Measurements from ENCODE around the gene TM2D1. TPM values are rescaled to one million over a fixed set of nuclear protein-coding genes. Genes with fewer than 3 reads are reported as not detected.
"Not testable (repeated sequence)": the region's sequence is repeated elsewhere in the genome, so short reads cannot be mapped to it uniquely, and the experiment has no call there.

Gene TM2D1
- total and polyA plus RNA-seq, 2 donors: 54.0 to 104 TPM

DNA sequence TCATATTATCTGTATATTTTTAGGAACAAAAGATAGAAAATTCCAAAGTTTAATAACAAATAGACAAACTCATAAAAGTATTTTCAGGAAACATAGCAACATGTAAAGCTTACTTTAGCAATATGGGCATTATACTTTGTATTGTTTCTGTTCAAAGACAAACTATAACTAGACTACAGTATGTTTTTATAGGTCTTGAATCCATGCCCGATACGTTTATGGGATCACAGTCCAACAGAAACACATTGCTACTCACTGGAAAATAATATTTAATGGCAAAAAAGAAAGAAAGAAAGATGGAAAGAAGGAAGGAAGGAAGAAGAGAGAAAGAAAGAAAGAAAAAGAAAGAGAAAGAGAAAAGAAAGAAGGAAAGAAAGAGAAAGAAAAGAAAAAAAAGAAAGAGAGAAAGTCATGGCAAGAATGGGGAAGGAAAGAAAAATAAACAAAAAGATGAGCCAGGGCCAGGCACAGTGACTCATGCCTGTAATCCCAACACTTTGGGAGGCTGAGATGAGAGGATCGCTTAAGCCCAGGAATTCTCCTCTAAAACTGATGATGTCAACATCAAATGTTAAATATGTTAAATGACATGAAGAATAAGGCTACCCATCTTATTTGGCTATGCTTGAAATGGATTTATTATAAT is 32.7 kb downstream of the TM2D1 start:
- H3K27ac ChIP-seq (ENCODE audit: low read depth): no peak overlapping the region
- WGBS: 30% methylated on average over 3 of the region's 3 CpGs
- no peak for DNase-seq (ENCODE audit: extremely low spot score)
- no peak overlapping the region for H3K4me3 ChIP-seq (ENCODE audit: low read depth, low read length)
- peaks cover 2% of the 10 kb centered on the region for H3K36me3 ChIP-seq (ENCODE audit: insufficient read depth)
- no peaks in the 10 kb centered on the region for H3K4me1 ChIP-seq (ENCODE audit: insufficient read depth)

DNA sequence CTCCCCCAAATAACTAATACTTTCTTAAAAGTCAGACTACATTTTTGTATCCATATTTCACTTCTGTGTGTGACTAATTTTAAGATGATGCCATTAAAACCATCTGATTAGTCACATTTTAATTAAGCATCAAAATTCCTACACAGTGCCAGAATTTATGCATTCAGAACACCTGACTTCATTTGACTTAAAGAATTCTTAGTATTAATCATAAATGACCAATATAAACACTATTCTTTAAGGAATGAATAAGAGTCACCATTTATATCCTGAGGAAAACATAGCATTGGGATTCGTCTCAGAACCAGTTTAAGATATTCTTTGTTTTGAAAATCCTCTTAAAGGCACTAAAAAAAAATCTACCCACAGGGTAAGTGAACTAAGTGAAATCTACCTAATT is 37.0 kb downstream of the TM2D1 start:
- no peaks in the 10 kb centered on the region for H3K4me1 ChIP-seq (ENCODE audit: insufficient read depth)
- whole genome bisulfite sequencing: 85% methylated on average over 1 of the region's 1 CpG
- H3K36me3 ChIP-seq (ENCODE audit: insufficient read depth): peaks cover 5% of the 10 kb centered on the region
- H3K4me3 ChIP-seq (ENCODE audit: low read depth, low read length): no peak overlapping the region
- no peak overlapping the region for H3K27ac ChIP-seq (ENCODE audit: low read depth)
- no peak for DNase-seq (ENCODE audit: extremely low spot score)

DNA sequence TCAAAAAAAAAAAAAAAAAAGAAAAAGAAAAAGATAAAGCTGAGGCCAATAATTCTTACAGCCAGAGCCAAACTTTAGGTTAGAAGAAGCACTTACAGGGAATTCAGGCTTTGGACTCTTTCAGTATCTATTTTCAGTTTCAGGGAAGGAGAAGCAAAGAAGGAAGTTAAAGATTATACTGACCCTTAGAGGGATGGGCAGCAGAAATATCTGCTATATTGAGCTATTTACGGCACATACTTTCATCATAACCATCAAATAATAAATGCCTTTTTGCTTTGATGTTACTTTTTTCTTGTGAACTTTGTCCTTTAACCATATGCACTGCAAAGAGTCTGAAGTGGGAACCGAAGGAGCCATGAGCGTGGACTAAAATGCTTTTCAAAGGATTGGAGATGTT is 42.0 kb downstream of the TM2D1 start:
- 95% methylated on average over 3 of the region's 3 CpGs for whole genome bisulfite sequencing
- no peaks in the 10 kb centered on the region for H3K4me1 ChIP-seq (ENCODE audit: insufficient read depth)
- H3K4me3 ChIP-seq (ENCODE audit: low read depth, low read length): no peak overlapping the region
- H3K27ac ChIP-seq (ENCODE audit: low read depth): no peak overlapping the region
- no peak for DNase-seq (ENCODE audit: extremely low spot score)
- peaks cover 8% of the 10 kb centered on the region for H3K36me3 ChIP-seq (ENCODE audit: insufficient read depth)

DNA sequence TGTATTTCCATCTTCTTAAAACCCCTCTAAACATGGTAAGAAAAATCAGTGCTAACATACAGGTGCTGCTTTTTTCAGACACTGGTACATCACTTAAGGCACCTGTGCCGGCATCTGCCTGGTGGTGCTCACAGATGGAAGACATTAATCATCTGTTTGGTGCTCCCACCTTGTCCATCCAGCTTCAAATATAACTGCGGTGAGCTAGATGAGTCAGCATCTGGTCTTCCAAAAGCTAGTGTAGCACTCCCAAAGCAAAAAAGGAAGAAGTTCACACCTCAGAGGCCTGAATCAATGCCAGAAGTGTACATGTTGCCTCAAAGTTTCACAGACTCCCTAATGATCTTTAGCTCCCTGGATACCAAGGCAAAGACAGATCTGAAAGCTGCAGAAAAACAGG is 44.4 kb downstream of the TM2D1 start:
- Histone ChIP-seq H3K4me3 (ENCODE audit: low read depth, low read length) (no peak overlapping the region), H3K27ac (ENCODE audit: low read depth) (no peak overlapping the region), H3K4me1 (ENCODE audit: insufficient read depth) (no peaks in the 10 kb centered on the region), H3K36me3 (ENCODE audit: insufficient read depth) (peaks cover 8% of the 10 kb centered on the region)
- no peak for DNase-seq (ENCODE audit: extremely low spot score)
- 91% methylated on average over 2 of the region's 2 CpGs for WGBS

DNA sequence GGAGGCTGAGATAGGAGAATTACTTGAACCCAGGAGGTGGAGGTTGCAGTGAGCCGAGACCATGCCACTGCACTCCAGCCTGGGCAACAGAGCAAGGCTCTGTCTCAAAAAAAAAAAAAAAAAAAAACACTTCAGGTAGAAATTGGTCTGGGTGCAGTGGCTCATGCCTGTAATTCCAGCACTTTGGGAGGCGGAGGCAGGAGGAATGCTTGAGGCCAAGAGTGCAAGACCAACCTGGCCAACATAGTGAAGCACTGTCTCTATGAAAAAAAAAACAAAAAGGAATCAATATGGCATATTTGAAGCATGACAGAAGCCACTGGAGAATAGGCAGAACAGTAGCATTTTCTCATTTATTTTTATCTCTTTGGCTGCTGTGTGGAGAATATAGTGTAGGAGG is 48.1 kb downstream of the TM2D1 start:
- H3K4me3 ChIP-seq (ENCODE audit: low read depth, low read length); H3K4me1 ChIP-seq (ENCODE audit: insufficient read depth); H3K27ac ChIP-seq (ENCODE audit: low read depth); DNase-seq (ENCODE audit: extremely low spot score); H3K36me3 ChIP-seq (ENCODE audit: insufficient read depth): not testable (repeated sequence)
- WGBS: 98% methylated on average over 2 of the region's 2 CpGs

DNA sequence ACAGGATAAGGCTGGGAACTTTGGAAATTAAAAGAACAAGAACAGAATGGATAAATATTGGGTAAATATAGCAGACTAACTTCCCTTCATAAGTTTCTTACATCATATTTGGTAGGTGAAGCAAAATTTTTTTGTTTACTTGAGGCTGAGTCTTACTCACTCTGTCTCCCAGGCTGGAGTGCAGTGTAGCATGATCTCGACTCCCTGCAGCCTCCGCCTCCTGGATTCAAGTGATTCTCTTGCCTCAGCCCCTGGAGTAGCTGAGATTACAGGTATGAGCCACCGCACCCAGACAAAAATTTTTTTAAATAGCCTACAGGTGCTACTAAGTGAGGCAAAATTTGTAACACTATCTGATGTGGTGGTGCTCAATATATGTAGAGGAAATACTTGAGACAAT is 50.7 kb downstream of the TM2D1 start:
- Histone ChIP-seq H3K36me3 (ENCODE audit: insufficient read depth) (no peaks in the 10 kb centered on the region), H3K4me1 (ENCODE audit: insufficient read depth) (no peaks in the 10 kb centered on the region), H3K4me3 (ENCODE audit: low read depth, low read length) (no peak overlapping the region), H3K27ac (ENCODE audit: low read depth) (no peak overlapping the region)
- no peak for DNase-seq (ENCODE audit: extremely low spot score)
- WGBS: 87% methylated on average over 3 of the region's 3 CpGs

DNA sequence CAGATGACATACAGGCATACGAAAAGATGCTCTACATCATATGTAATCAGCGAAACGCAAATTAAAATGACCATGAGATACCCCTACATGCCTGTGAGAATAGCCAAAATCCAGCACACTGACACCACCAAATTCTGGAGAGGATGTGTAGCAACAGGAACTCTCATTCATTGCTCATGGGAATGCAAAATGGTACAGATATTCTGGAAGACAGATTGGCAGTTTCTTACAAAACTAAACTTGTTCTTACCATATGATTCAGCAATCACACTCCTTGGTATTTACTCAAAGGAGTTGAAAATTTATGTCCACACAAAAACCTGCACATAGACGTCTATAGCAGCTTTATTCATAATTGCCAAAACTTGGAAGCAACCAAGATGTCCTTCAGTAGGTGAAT is 52.6 kb downstream of the TM2D1 start:
- H3K4me3 ChIP-seq (ENCODE audit: low read depth, low read length): no peak overlapping the region
- no peak for DNase-seq (ENCODE audit: extremely low spot score)
- no peak overlapping the region for H3K27ac ChIP-seq (ENCODE audit: low read depth)
- WGBS: 95% methylated on average over 4 of the region's 4 CpGs
- H3K4me1 ChIP-seq (ENCODE audit: insufficient read depth): no peaks in the 10 kb centered on the region
- H3K36me3 ChIP-seq (ENCODE audit: insufficient read depth): no peaks in the 10 kb centered on the region

DNA sequence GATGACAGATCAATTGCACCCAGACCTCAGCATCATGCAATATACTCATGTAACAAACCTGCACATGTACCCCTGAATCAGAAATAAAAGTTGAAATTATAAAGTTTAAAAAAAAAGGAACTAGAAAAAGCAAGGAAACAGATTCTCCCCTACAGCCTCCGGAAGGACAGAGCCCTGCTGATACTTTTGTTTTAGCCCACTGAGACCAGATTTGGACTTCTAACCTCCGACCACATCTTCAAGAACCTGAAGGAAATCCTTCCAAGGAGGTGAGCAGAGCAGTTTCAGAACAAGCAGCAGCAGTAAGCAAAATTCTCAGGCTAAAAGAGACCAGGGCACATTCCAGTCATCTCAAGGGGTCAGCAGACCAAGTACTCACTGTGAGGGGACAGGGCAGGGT is 54.5 kb downstream of the TM2D1 start:
- Histone ChIP-seq H3K4me3 (ENCODE audit: low read depth, low read length) (no peak overlapping the region), H3K36me3 (ENCODE audit: insufficient read depth) (peaks cover 2% of the 10 kb centered on the region), H3K4me1 (ENCODE audit: insufficient read depth) (no peaks in the 10 kb centered on the region), H3K27ac (ENCODE audit: low read depth) (no peak overlapping the region)
- no peak for DNase-seq (ENCODE audit: extremely low spot score)
- WGBS: 86% methylated on average over 2 of the region's 2 CpGs

DNA sequence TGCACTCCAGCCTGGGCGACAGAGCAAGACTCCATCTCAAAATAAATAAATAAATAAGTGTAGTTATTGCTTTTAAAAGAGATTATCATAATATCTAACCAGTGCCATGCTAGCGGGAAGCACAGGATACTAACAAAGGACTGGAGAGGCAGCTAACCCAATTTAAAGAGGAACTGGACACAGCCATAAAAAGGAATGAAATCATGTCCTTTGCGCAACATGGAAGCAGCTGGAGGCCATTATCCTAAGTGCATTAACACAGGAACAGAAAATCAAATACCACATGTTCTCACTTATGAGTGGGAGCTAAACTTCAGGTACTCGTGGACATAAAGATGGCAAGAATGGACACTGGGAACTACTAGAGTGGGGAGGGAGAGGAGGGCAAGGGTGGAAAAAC is 54.9 kb downstream of the TM2D1 start:
- WGBS: 89% methylated on average over 4 of the region's 4 CpGs
- Histone ChIP-seq H3K27ac (ENCODE audit: low read depth) (no peak overlapping the region), H3K4me1 (ENCODE audit: insufficient read depth) (no peaks in the 10 kb centered on the region), H3K36me3 (ENCODE audit: insufficient read depth) (peaks cover 2% of the 10 kb centered on the region), H3K4me3 (ENCODE audit: low read depth, low read length) (no peak overlapping the region)
- DNase-seq (ENCODE audit: extremely low spot score): no peak

DNA sequence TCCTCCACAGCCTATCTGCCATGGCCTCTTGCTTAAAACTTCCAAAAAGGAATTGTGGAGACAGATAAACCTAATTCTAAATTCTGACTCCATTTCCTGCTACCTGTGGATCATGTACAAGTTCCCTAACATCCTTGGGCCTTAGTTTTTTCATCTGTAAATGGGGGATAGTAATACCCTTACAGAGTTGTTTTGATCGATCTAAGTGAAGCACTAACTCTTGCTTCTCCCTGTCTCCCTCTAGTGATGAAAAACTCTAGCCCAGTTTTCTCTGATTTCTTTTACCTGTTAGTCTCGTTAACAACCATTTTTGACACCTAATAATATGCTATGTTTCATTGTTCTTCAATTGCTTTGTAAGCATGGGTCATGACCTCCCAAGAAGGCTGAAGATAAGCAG is 65.9 kb downstream of the TM2D1 start:
- Histone ChIP-seq H3K4me3 (ENCODE audit: low read depth, low read length) (no peak overlapping the region), H3K36me3 (ENCODE audit: insufficient read depth) (no peaks in the 10 kb centered on the region), H3K27ac (ENCODE audit: low read depth) (no peak overlapping the region), H3K4me1 (ENCODE audit: insufficient read depth) (no peaks in the 10 kb centered on the region)
- no peak for DNase-seq (ENCODE audit: extremely low spot score)
- WGBS: 76% methylated on average over 2 of the region's 2 CpGs

DNA sequence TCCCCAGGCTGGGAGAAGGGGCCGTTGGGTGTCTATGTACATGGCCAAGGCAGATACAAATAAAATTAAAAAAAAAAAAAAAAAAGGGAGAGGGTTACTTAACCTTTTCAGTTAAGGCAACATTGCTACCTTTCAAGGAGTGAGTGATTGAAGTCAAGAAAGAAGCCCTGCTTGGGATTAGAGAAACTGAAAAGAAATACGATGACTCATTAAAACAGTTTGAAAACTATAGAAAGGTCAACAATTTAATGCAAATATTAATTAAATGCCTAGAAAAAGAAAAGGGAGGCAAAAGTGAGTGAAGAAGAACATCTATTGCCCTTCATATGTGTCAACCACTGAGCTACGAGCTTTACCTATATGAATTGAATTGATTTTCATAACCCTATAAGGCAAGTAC is 69.5 kb downstream of the TM2D1 start:
- no peaks in the 10 kb centered on the region for H3K4me1 ChIP-seq (ENCODE audit: insufficient read depth)
- H3K36me3 ChIP-seq (ENCODE audit: insufficient read depth): no peaks in the 10 kb centered on the region
- 97% methylated on average over 3 of the region's 3 CpGs for WGBS
- H3K27ac ChIP-seq (ENCODE audit: low read depth): no peak overlapping the region
- no peak overlapping the region for H3K4me3 ChIP-seq (ENCODE audit: low read depth, low read length)
- DNase-seq (ENCODE audit: extremely low spot score): no peak

DNA sequence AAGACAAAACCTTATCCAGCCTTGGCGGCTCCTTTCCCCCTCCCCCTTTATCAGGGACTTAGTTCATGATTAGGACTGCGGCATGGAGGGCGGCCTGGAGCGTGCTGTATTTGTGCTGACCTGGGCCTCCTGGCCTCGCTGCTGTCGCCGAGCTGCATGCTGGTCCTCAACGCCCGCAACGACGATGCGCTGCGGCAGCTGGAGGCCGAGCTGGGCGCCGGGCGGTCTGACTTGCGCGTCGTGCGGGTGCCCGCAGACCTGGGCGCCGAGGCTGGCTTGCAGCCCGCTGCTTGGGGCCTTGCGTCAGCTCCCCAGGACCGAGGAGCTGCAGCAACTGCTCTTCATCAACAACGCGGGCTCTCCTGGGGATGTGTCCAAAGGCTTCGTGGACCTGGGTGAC is 70.9 kb downstream of the TM2D1 start:
- WGBS: 94% methylated on average over 30 of the region's 30 CpGs
- H3K4me1 ChIP-seq (ENCODE audit: insufficient read depth): no peaks in the 10 kb centered on the region
- no peak for DNase-seq (ENCODE audit: extremely low spot score)
- no peak overlapping the region for H3K4me3 ChIP-seq (ENCODE audit: low read depth, low read length)
- H3K27ac ChIP-seq (ENCODE audit: low read depth): no peak overlapping the region
- H3K36me3 ChIP-seq (ENCODE audit: insufficient read depth): no peaks in the 10 kb centered on the region

DNA sequence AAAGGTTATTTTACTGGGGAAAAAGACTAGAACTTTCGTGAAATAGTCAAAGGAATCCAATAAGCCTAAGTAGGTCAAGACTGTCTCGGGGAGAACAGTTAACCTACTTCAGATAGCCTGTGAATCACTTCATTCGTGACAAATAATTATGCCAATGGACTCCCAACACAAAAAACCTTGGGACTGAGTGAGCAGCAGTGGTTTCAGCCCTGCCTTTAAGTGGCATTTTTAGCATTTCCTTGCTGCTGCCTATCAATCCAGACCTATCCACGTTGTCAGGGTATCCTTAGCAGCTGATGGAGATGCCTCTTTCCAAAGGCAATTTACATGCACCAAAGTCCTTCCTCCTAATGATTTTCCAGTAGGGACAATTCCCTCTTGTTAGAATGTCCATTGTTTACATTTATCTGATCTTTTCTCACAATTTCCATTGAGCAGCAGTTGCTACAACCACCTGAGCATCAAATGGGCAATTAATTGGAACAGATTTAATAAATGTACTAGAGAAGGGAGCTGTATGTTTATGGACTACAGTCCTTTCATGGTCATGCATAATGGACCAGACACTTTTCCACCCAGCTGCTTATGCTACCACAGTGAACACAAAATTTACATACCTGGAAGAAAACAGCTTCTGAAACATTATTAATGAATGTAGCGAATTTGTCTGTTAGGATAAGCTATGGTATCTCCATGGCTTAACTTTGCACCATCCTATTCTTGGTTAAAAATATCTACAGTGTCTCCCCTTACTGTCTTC is 75.8 kb downstream of the TM2D1 start:
- WGBS: 90% methylated on average over 5 of the region's 5 CpGs
- DNase-seq (ENCODE audit: extremely low spot score): no peak
- H3K27ac ChIP-seq (ENCODE audit: low read depth): no peak overlapping the region
- H3K36me3 ChIP-seq (ENCODE audit: insufficient read depth): no peaks in the 10 kb centered on the region
- H3K4me3 ChIP-seq (ENCODE audit: low read depth, low read length): no peak overlapping the region
- no peaks in the 10 kb centered on the region for H3K4me1 ChIP-seq (ENCODE audit: insufficient read depth)

DNA sequence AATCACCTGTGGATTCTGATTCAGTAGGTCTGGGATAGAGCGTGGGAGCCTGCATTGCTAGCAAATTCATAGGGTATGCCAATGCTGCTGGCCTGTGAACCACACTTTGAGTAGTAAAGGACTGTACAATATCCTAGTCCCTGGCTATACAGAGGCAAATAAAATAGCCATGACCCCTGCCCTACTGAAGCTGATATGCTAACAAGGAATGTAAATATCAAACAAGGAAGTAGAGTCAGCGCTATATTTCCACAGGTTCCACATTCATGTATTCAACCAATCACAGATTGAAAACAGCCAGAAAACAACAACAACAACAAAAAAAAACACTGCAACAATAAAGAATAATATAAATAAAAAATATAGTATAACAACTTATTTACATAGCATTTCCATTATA is 77.8 kb downstream of the TM2D1 start:
- Histone ChIP-seq H3K4me3 (ENCODE audit: low read depth, low read length) (no peak overlapping the region), H3K4me1 (ENCODE audit: insufficient read depth) (no peaks in the 10 kb centered on the region)
- WGBS: 97% methylated on average over 2 of the region's 2 CpGs

More for the DNA sequence above, 77.8 kb downstream of the TM2D1 start:
- Histone ChIP-seq H3K36me3 (ENCODE audit: insufficient read depth) (no peaks in the 10 kb centered on the region), H3K27ac (ENCODE audit: low read depth) (no peak overlapping the region)
- DNase-seq (ENCODE audit: extremely low spot score): no peak
